PC-9 (cell line): Measurements from ENCODE around the gene ANAPC5.

Experiments
- CTCF ChIP-seq: fragments of 200-600 bp; sonication (generic); conservative IDR thresholded peaks from 2 replicates; pipeline ENCODE4 v1.6.1; 2017; ENCODE audit warnings: mixed run types, antibody characterized with exemption, mild to moderate bottlenecking, moderate library complexity
- EZH2 ChIP-seq: fragments of 200-600 bp; sonication (generic); IDR thresholded peaks from 2 replicates; pipeline ENCODE4 v1.8.0; 2017; ENCODE audit warnings: antibody characterized with exemption, low read depth

GRCh38 chr12:121330692-121331091 lies 21.5 kb downstream of the ANAPC5 start:
- TF ChIP-seq EZH2 (no peak), CTCF (no peak)
